ENCODE measurements around the gene PDE4DIP. TPM values are rescaled to one million over a fixed set of nuclear protein-coding genes. Genes with fewer than 3 reads are reported as not detected.
"Not testable (repeated sequence)": the region's sequence is repeated elsewhere in the genome, so short reads cannot be mapped to it uniquely, and the experiment has no call there.

PDE4DIP gene
- total RNA-seq, 2 donors from 2014 or later = 36.6 to 49.8 TPM

DNA sequence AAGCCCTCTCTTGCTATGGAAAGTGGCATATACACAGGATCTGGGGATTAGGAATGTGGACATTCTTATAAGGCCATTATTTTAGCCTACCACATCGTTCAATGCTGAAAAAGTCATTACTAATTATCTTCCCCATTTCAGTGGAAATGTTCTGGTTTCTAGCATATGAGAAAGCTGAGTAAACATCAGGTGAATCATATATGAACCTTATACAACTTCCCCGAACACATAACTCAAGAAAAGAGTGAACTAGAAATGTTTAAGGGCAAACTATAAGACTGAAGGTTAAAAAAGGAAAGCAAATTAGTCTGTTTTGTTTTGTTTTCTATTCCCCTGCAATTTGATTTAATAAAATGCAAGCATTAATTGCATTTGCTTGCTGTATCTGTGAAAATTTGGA is 6.1 kb downstream of the PDE4DIP start:
- H3K4me3 ChIP-seq; H3K4me1 ChIP-seq; H3K27me3 ChIP-seq; H3K27ac ChIP-seq; H3K9me3 ChIP-seq; intact Hi-C loops (cut with DNase I); H3K36me3 ChIP-seq (replicated peaks in 1 of 2; ENCODE audit: insufficient read depth in 1 of 2, low read depth in 2 of 2); ATAC-seq; DNase-seq: not testable (repeated sequence)
- WGBS, 2 donors = no CpG with 5 or more reads among the region's 2 CpGs

DNA sequence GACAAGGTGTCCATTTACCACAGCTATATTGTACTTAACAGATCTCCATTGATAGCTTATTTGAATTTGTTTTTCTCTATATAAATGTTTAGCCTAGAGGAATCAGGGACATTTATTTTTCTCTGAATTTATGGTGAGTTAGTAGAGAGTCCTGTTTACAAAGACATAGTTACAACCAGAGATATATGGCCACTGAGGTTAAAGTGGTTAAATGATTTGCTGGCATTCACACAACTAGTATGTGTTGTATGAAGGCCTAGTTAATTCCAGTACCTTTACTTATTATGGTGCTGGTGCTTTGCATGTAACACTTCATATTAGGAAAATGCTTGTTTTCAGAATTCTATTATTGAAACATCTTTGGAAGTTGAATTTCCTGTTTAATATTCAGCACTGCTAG is 6.6 kb downstream of the PDE4DIP start:
- H3K36me3 ChIP-seq (replicated peaks in 1 of 2; ENCODE audit: insufficient read depth in 1 of 2, low read depth in 2 of 2); intact Hi-C loops (cut with DNase I); H3K27me3 ChIP-seq; H3K4me3 ChIP-seq; H3K9me3 ChIP-seq; H3K4me1 ChIP-seq; H3K27ac ChIP-seq; DNase-seq; ATAC-seq: not testable (repeated sequence)

DNA sequence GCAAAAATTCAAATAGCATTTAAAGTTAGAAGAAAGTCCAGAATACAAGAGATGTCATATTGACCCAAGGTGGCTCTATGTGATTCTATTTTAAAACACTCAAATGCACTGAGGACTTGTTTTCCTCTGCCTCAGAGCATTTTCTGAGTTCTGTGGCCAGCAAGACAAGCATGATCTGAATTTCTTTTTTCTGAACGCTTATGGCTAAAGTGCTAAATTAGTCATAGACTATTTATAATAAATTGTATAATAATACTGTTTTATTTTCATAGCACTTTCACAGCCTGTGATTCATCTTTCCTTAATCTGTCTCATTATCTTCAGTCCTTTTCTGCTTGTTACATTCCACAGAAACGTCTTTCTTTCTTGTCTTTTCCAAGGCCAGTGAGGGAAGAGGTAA is 7.5 kb downstream of the PDE4DIP start:
- ATAC-seq; H3K36me3 ChIP-seq (replicated peaks in 1 of 2; ENCODE audit: insufficient read depth in 1 of 2, low read depth in 2 of 2); H3K4me1 ChIP-seq; H3K9me3 ChIP-seq; DNase-seq; H3K27ac ChIP-seq; H3K4me3 ChIP-seq; H3K27me3 ChIP-seq; intact Hi-C loops (cut with DNase I): not testable (repeated sequence)
- no CpG with 5 or more reads among the region's 2 CpGs for WGBS, 2 donors

DNA sequence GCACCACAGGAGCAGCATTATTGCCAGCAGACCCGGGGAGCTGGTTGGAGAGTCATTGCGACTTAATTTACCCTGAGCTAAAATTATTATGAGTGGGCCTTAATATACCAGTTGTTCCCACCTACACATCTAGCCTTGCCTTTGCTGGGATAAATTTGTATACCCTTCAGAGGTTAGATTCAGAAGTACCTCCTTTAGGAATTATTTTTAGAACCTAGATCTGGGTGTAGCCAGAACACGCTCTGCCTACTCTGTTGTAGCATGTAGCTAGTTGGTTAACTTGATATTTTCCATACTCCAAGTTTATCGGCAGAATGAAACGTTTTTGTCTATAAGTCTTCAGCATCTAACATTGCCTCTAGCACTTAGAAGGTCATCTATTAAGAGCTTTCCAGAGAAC is 9.1 kb downstream of the PDE4DIP start:
- intact Hi-C loops (cut with DNase I); H3K27me3 ChIP-seq; H3K9me3 ChIP-seq; H3K4me1 ChIP-seq; ATAC-seq; H3K27ac ChIP-seq; H3K36me3 ChIP-seq (replicated peaks in 1 of 2; ENCODE audit: insufficient read depth in 1 of 2, low read depth in 2 of 2); H3K4me3 ChIP-seq; DNase-seq: not testable (repeated sequence)
- no CpG with 5 or more reads among the region's 5 CpGs for WGBS, 2 donors

DNA sequence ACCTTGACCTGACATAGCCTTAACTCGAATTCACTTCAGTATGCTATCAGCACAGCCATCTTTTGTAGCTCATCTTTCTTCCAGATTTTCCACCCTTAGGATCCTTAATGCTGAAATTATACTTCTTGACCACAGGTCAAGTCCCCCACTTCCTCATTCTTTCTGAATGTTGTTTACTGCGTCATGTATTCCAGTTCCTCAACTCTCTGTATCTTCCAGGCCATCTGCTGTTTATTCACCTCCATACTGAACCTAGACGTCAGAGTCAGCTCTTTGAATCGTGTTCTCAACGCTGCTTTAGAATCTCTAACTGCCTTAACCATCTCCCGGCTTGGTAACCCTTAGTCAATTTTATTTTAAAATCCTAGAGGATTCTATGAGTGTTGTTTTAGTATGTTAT is 9.8 kb downstream of the PDE4DIP start:
- H3K4me1 ChIP-seq; H3K36me3 ChIP-seq (replicated peaks in 1 of 2; ENCODE audit: insufficient read depth in 1 of 2, low read depth in 2 of 2); DNase-seq; H3K9me3 ChIP-seq; H3K4me3 ChIP-seq; H3K27ac ChIP-seq; intact Hi-C loops (cut with DNase I); H3K27me3 ChIP-seq; ATAC-seq: not testable (repeated sequence)
- WGBS, 2 donors = no CpG with 5 or more reads among the region's 6 CpGs

DNA sequence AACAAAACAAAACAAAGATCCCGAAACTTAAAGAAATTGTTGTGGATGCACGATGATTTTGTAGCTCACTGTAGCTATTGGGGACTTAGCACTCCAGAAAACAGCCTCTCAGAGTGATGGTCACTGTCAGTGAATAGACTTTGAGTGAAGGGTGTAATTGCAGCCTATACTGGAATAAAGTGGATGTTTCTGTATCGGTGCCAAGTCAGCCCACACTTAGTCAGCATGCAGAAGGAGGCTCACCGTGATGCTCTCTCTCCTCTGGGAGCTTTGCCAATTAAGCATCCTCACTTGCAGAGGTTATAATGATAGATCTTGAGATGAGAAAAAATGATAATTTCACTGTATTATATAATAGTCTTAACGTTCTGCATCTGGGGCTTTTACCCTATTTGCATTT is 11.1 kb downstream of the PDE4DIP start:
- H3K36me3 ChIP-seq (replicated peaks in 1 of 2; ENCODE audit: insufficient read depth in 1 of 2, low read depth in 2 of 2); H3K27me3 ChIP-seq; H3K4me3 ChIP-seq; H3K9me3 ChIP-seq; DNase-seq; H3K27ac ChIP-seq; ATAC-seq; H3K4me1 ChIP-seq; intact Hi-C loops (cut with DNase I): not testable (repeated sequence)
- WGBS, 2 donors = no CpG with 5 or more reads among the region's 5 CpGs

DNA sequence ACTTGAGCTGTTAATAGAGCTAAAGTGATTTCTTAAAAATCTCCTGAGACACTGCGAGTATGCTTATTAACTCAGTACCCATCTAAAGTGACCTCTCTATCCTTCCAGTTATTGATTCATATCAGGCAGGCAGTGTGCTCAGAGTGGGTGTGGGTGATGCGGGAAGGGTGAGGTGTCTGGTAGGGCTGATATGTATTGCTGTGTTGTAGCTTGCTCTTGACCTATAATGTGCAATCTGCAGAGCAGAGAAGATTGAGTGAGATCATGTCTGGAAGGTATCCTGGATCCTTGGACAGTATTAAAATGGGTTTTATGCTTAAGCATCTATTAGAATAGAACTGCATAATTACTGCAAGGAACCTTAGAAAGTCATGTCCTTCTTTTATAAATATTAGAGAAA is 15.8 kb downstream of the PDE4DIP start:
- DNase-seq; H3K4me3 ChIP-seq; ATAC-seq; H3K4me1 ChIP-seq; H3K27me3 ChIP-seq; intact Hi-C loops (cut with DNase I); H3K36me3 ChIP-seq (replicated peaks in 1 of 2; ENCODE audit: insufficient read depth in 1 of 2, low read depth in 2 of 2); H3K27ac ChIP-seq; H3K9me3 ChIP-seq: not testable (repeated sequence)
- whole genome bisulfite sequencing, 2 donors = no CpG with 5 or more reads among the region's 2 CpGs

DNA sequence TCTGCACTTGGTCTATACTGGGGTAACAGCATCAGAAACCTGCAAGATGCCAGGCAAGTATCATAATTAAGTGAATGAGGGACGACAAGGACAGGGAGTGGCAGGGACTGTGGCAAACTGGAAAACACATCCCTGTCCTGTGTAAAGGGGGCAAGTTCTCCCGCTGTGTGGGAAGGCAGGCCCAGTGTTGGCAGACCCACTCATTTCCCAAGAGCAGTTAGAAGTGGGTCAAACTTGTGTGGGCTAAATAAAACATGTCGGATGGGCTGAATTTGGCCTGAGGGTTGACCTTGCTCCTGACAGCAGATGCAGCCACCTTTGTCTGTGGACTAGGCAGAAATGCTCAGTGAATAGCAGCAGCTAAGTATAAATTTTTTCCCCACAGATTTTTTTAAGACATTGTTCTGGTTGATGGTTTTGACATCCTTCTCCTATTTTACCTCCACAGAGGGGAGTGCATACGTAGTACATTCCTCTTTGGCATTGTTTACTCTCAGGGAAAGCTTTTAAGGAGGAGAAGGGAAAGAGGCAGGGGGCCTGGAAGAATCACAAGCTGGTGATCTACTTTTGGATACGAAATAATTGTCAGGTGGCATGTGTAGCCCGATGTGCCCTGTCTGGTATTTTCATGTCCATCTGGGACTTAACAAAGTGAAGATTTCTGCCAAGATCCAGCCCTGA is 16.5 kb downstream of the PDE4DIP start:
- DNase-seq; H3K27ac ChIP-seq; H3K4me1 ChIP-seq; H3K9me3 ChIP-seq; H3K4me3 ChIP-seq; H3K36me3 ChIP-seq (replicated peaks in 1 of 2; ENCODE audit: insufficient read depth in 1 of 2, low read depth in 2 of 2); ATAC-seq; H3K27me3 ChIP-seq; intact Hi-C loops (cut with DNase I): not testable (repeated sequence)
- WGBS, 2 donors = no CpG with 5 or more reads among the region's 6 CpGs

DNA sequence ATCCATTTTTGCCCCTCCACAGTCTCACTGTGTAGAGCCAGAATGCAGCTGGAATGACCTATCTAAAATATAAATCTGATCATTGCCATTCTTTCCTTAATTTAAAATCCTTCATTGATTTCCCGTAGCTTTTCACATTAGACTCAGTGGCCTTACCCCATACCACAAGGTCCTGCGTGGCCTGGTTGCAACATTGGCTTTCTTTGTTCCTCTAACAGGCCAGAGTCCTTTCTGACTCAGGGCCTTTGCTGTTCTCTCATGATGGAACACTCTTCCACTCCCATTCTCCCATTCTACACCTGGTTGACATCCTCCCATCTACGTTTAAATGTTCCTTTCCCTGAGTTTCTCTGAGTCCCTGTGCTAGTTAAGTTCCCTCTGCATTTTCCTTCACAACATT is 18.4 kb downstream of the PDE4DIP start:
- H3K27me3 ChIP-seq; H3K27ac ChIP-seq; H3K4me3 ChIP-seq; DNase-seq; intact Hi-C loops (cut with DNase I); H3K9me3 ChIP-seq; H3K36me3 ChIP-seq (replicated peaks in 1 of 2; ENCODE audit: insufficient read depth in 1 of 2, low read depth in 2 of 2); H3K4me1 ChIP-seq; ATAC-seq: not testable (repeated sequence)
- WGBS, 2 donors = no CpG with 5 or more reads among the region's 3 CpGs

DNA sequence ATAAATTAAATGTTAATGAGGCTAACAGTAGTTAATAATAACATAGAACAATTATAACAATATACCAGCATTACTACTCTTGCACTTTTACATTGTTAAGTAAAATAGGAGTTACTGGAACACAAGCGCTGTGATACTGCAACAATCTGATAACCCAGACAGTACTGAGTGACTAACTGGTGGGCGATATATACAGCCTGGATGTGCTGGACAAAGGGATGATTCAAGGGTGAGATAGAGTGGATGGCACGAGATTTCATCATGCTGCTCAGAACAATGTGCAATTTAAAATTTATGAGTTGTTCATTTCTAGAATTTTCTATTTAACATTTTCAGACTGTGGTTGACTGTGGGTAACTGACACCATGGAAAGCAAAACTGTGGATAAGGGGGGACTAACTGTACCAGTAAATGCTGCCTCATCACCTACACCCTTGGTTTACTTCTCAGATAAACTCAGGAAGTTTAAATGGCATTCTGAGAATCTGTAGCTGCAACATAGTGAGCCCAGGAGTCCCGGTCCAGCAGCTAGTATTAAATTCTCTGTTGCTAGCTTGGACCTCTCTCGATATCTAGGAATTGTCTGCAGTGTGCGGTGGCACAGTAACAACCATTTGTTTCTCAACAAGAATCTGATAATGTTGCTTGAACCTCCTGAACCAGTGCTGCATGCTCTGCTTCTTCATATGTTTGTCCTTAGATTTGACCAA is 24.9 kb downstream of the PDE4DIP start:
- not testable (repeated sequence) for ATAC-seq

DNA sequence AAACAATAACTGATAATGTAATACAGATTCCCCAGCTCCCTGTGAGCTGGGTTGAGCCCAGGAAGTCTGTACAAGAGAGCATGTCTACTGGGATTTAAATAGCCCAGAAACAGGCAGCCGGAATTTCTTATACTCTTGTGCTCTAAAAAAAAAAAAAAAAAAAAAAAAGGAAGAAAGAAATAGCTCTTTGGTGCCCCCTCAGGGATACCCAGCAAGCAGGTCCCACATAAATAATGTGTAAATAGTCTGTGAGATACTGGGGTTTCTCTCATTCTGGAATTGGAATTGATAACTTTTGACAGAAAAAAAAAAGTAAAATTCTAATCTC is 25.4 kb downstream of the PDE4DIP start:
- H3K9me3 ChIP-seq; ATAC-seq; H3K36me3 ChIP-seq (replicated peaks in 1 of 2; ENCODE audit: insufficient read depth in 1 of 2, low read depth in 2 of 2); H3K27me3 ChIP-seq; H3K27ac ChIP-seq; DNase-seq; H3K4me1 ChIP-seq; H3K4me3 ChIP-seq; intact Hi-C loops (cut with DNase I): not testable (repeated sequence)
- WGBS, 2 donors = no CpG with 5 or more reads among the region's 1 CpG

More for the DNA sequence above, 24.9 kb downstream of the PDE4DIP start:
- H3K27me3 ChIP-seq; DNase-seq; H3K27ac ChIP-seq; H3K36me3 ChIP-seq (replicated peaks in 1 of 2; ENCODE audit: insufficient read depth in 1 of 2, low read depth in 2 of 2); intact Hi-C loops (cut with DNase I); H3K4me1 ChIP-seq; H3K4me3 ChIP-seq; H3K9me3 ChIP-seq: not testable (repeated sequence)
- no CpG with 5 or more reads among the region's 6 CpGs for WGBS, 2 donors
